SK-N-MC (cell line): Measurements from ENCODE around the gene MRLN.

Experiments
- EZH2 ChIP-seq: fragments of 200-600 bp; sonication (generic); IDR thresholded peaks from one replicate; pipeline ENCODE4 v1.6.1; 2017; ENCODE audit warnings: antibody characterized with exemption
- POLR2AphosphoS5 ChIP-seq: IDR thresholded peaks from 2 replicates; pipeline ENCODE4 v1.6.1; 2012; ENCODE audit warnings: mild to moderate bottlenecking, low read depth, low read length, borderline replicate concordance

DNA sequence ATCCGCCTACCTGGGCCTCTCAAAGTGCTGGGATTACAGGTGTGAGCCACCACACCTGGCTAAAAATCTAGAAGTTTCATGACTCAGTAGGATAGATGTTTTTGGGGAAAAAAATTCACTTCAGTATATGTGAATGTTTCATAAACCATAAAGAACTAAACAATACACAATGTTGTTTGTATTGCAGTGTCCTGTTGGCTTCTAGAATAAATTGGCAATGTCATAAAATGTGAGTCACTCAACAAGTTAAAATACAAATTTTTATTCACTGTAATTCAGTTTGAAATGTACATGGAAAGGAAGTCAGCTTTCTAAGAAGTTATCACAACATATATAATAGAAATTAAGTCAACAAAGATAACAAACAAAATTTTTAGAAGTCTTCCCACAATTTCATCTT, 16.5 kb downstream of the MRLN start:
- TF ChIP-seq EZH2: no peak
- no peak for TF ChIP-seq POLR2AphosphoS5
